Brain pericyte (primary cell): ENCODE data around the gene FLRT1.

Experiments
- DNase-seq: peaks from one replicate; pipeline ENCODE4 v3.0.0-alpha.2; 2012; ENCODE audit warnings: low read depth, low spot score

The FLRT1 gene

GRCh38 chr11:64007160-64007628 lies 28.5 kb upstream of the FLRT1 start:
- DNase-seq = no peak

GRCh38 chr11:64007629-64008282 lies 28.0 kb upstream of the FLRT1 start:
- no peak for DNase-seq

GRCh38 chr11:64008283-64008913 lies 27.3 kb upstream of the FLRT1 start:
- no peak for DNase-seq

- no peak for DNase-seq
These were observed 26.7 kb upstream of the FLRT1 start for GRCh38 chr11:64008914-64009633.

- DNase-seq = no peak
These were observed 26.0 kb upstream of the FLRT1 start for GRCh38 chr11:64009710-64010109.

GRCh38 chr11:64010783-64011182 lies 24.9 kb upstream of the FLRT1 start:
- no peak for DNase-seq

GRCh38 chr11:64011371-64011770 lies 24.4 kb upstream of the FLRT1 start:
- DNase-seq = no peak

- no peak for DNase-seq
These were observed 22.4 kb upstream of the FLRT1 start for GRCh38 chr11:64013141-64013896.

- DNase-seq = no peak
These were observed 21.4 kb upstream of the FLRT1 start for GRCh38 chr11:64014356-64014755.

GRCh38 chr11:64015510-64015909 lies 20.2 kb upstream of the FLRT1 start:
- no peak for DNase-seq

GRCh38 chr11:64015935-64016845 lies 19.5 kb upstream of the FLRT1 start:
- DNase-seq = no peak

GRCh38 chr11:64017945-64018224 lies 17.8 kb upstream of the FLRT1 start:
- DNase-seq = no peak

- DNase-seq = no peak
These were observed 17.4 kb upstream of the FLRT1 start for GRCh38 chr11:64018310-64018709.

GRCh38 chr11:64019106-64020037 lies 16.4 kb upstream of the FLRT1 start:
- no peak for DNase-seq

- no peak for DNase-seq
These were observed 14.6 kb upstream of the FLRT1 start for GRCh38 chr11:64020976-64021756.

GRCh38 chr11:64021757-64022093 lies 14.0 kb upstream of the FLRT1 start:
- DNase-seq = no peak

- peak; percentile 53 for DNase-seq
These were observed 13.5 kb upstream of the FLRT1 start for GRCh38 chr11:64022125-64022784.

GRCh38 chr11:64023712-64024710 lies 11.7 kb upstream of the FLRT1 start:
- DNase-seq = no peak
